H1 (cell line): ENCODE measurements around the gene TBC1D4. TPM values are rescaled to one million over a fixed set of nuclear protein-coding genes. Genes with fewer than 3 reads are reported as not detected.

ENCODE experiments used
- CTCF ChIA-PET: fragments of 300-600 bp; sonication (Branson Sonifier 250); formaldehyde crosslinking; loops from one replicate; lab custom pipeline; 2021; ENCODE audit not compliant: partially characterized antibody; lab: Charles Lee
- POLR2A ChIA-PET: fragments of 300-600 bp; sonication (Branson Sonifier 250); formaldehyde crosslinking; loops from one replicate; lab custom pipeline; 2021; ENCODE audit warnings: inconsistent platforms; ENCODE audit not compliant: partially characterized antibody; lab: Charles Lee
- DNase-seq, 2 experiments: peaks; one replicate each; pipeline versions ENCODE4 v3.0.0 to v3.0.0-alpha.2; 2010 to 2022; ENCODE audit warnings: low spot score in 2 of 2, low read depth in 1 of 2, mixed read lengths in 1 of 2
- FAIRE-seq: peaks from 2 replicates; lab custom pipeline; 2011; peaks lifted over from hg19 to GRCh38; lab: Jason Lieb, UNC
- H2AFZ ChIP-seq: 2 replicates; pipeline ENCODE4 v1.8.1; 2012; ENCODE audit warnings: low read length, inconsistent platforms
- H2AK5ac ChIP-seq: 2 replicates; pipeline ENCODE4 v1.6.1; 2013; ENCODE audit warnings: low read depth, low read length
- H2BK120ac ChIP-seq: replicated peaks from 2 replicates; pipeline ENCODE3; 2013; ENCODE audit warnings: low read depth, low read length, inconsistent platforms
- H2BK12ac ChIP-seq: 2 replicates; pipeline ENCODE4 v1.6.1; 2013; ENCODE audit warnings: low read depth, low read length
- H2BK15ac ChIP-seq: 2 replicates; pipeline ENCODE4 v1.6.1; 2013; ENCODE audit warnings: low read length
- H2BK20ac ChIP-seq: 2 replicates; pipeline ENCODE4 v1.6.1; 2013; ENCODE audit warnings: low read length
- H2BK5ac ChIP-seq: 2 replicates; pipeline ENCODE4 v1.6.1; 2013; ENCODE audit warnings: low read depth, low read length
- H3K14ac ChIP-seq: 2 replicates; pipeline ENCODE4 v1.6.1; 2013; ENCODE audit warnings: inconsistent platforms; ENCODE audit not compliant: insufficient read length
- H3K18ac ChIP-seq: 2 replicates; pipeline ENCODE4 v1.6.1; 2013; ENCODE audit warnings: low read length; ENCODE audit errors: extremely low read depth
- H3K23ac ChIP-seq: 2 replicates; pipeline ENCODE4 v1.6.1; 2013; ENCODE audit warnings: inconsistent platforms; ENCODE audit not compliant: insufficient read length
- H3K23me2 ChIP-seq: 2 replicates; pipeline ENCODE4 v1.6.1; 2013; ENCODE audit warnings: low read depth, low read length
- H3K27ac ChIP-seq: 2 replicates; pipeline ENCODE4 v1.6.1; 2011; ENCODE audit warnings: low read depth, low read length, inconsistent platforms
- H3K27me3 ChIP-seq, 4 experiments: replicated peaks in 1 of 4; 1 replicate in 1 of 4; 2 replicates in 3 of 4; pipeline versions ENCODE4 v1.6.1 to v1.8.1; 2011 to 2013; ENCODE audit warnings: low read length in 3 of 4, mild to moderate bottlenecking in 3 of 4, inconsistent platforms in 2 of 4, mixed read lengths in 2 of 4, moderate library complexity in 1 of 4; ENCODE audit not compliant: control insufficient read depth in 3 of 4, insufficient read depth in 3 of 4; ENCODE audit errors: extremely low read depth in 1 of 4
- H3K36me3 ChIP-seq, 4 experiments: 2 replicates each; pipeline versions ENCODE4 v1.6.1 to v1.8.1; 2011 to 2013; ENCODE audit warnings: mild to moderate bottlenecking in 4 of 4, low read length in 3 of 4, moderate library complexity in 2 of 4, control low read depth in 1 of 4, inconsistent platforms in 1 of 4; ENCODE audit not compliant: insufficient read depth in 4 of 4, control insufficient read depth in 2 of 4
- H3K4ac ChIP-seq: replicated peaks from 2 replicates; pipeline ENCODE3; 2013; ENCODE audit warnings: low read length, low read depth, mixed read lengths, inconsistent platforms; ENCODE audit not compliant: insufficient read length
- H3K4me1 ChIP-seq, 4 experiments: replicated peaks in 1 of 4; 1 replicate in 1 of 4; 2 replicates in 3 of 4; pipeline versions ENCODE4 v1.6.1 to v1.8.1; 2011 to 2013; ENCODE audit warnings: low read length in 3 of 4, inconsistent platforms in 2 of 4, mixed read lengths in 1 of 4; ENCODE audit not compliant: insufficient read depth in 4 of 4, control insufficient read depth in 3 of 4
- H3K4me2 ChIP-seq, 2 experiments: 2 replicates each; pipeline versions ENCODE4 v1.6.1 to v1.8.1; 2011 to 2013; ENCODE audit warnings: low read depth in 2 of 2, low read length in 2 of 2, control low read depth in 1 of 2, inconsistent platforms in 1 of 2, mild to moderate bottlenecking in 1 of 2; ENCODE audit not compliant: insufficient read depth in 1 of 2
- H3K4me3 ChIP-seq, 4 experiments: fragments of 200-600, 300-600 bp in 1 of 4; sonication (generic), shearing (Covaris generic), sonication (Bioruptor Twin) in 1 of 4; 2 replicates each; pipeline versions ENCODE4 v1.5.1 to v1.8.1; 2011 to 2016; ENCODE audit warnings: low read length in 4 of 4, low read depth in 3 of 4, control low read depth in 2 of 4, inconsistent platforms in 2 of 4, mild to moderate bottlenecking in 2 of 4, mixed read lengths in 1 of 4, moderate library complexity in 1 of 4; ENCODE audit not compliant: insufficient read depth in 2 of 4; ENCODE audit errors: extremely low read depth in 1 of 4
- H3K56ac ChIP-seq: replicated peaks from 2 replicates; pipeline ENCODE3; 2013; ENCODE audit warnings: low read depth, mild to moderate bottlenecking, mixed read lengths, low read length, inconsistent platforms; ENCODE audit not compliant: insufficient read length
- H3K79me1 ChIP-seq: 2 replicates; pipeline ENCODE4 v1.6.1; 2013; ENCODE audit warnings: low read depth, low read length, control low read depth
- H3K79me2 ChIP-seq, 2 experiments: 2 replicates each; pipeline versions ENCODE4 v1.6.1 to v1.8.1; 2012 to 2013; ENCODE audit warnings: low read length in 2 of 2, mild to moderate bottlenecking in 2 of 2, inconsistent platforms in 1 of 2; ENCODE audit not compliant: insufficient read depth in 2 of 2, control insufficient read depth in 1 of 2
- H3K9ac ChIP-seq, 4 experiments: replicated peaks in 1 of 4; 1 replicate in 1 of 4; 2 replicates in 3 of 4; pipeline versions ENCODE4 v1.6.1 to v1.8.1; 2011 to 2013; ENCODE audit warnings: low read depth in 3 of 4, low read length in 3 of 4, control low read depth in 2 of 4, mild to moderate bottlenecking in 2 of 4, moderate library complexity in 2 of 4, inconsistent platforms in 1 of 4; ENCODE audit errors: extremely low read depth in 1 of 4
- H3K9me3 ChIP-seq, 2 experiments: 2 replicates each; pipeline versions ENCODE4 v1.6.1 to v1.8.1; 2012 to 2013; ENCODE audit warnings: mild to moderate bottlenecking in 2 of 2, moderate library complexity in 2 of 2, control low read depth in 1 of 2, inconsistent platforms in 1 of 2, low read depth in 1 of 2, low read length in 1 of 2, mixed read lengths in 1 of 2; ENCODE audit not compliant: insufficient read depth in 2 of 2
- H4K20me1 ChIP-seq, 2 experiments: replicated peaks in 1 of 2; 2 replicates each; pipeline versions ENCODE3 to v1.8.1; 2011 to 2013; ENCODE audit warnings: inconsistent platforms in 2 of 2, low read length in 2 of 2, mild to moderate bottlenecking in 1 of 2; ENCODE audit not compliant: insufficient read depth in 2 of 2, control insufficient read depth in 1 of 2
- H4K5ac ChIP-seq: 2 replicates; pipeline ENCODE4 v1.6.1; 2013; ENCODE audit warnings: low read length, low read depth, mixed read lengths, inconsistent platforms; ENCODE audit not compliant: insufficient read length
- H4K8ac ChIP-seq: 2 replicates; pipeline ENCODE4 v1.8.0; 2013; ENCODE audit warnings: mild to moderate bottlenecking, moderate library complexity, low read length, inconsistent platforms; ENCODE audit not compliant: insufficient read depth; ENCODE audit errors: extremely low read depth
- H4K91ac ChIP-seq: replicated peaks from 2 replicates; pipeline ENCODE3; 2013; ENCODE audit warnings: low read length, mixed read lengths, inconsistent platforms; ENCODE audit not compliant: insufficient read length
- ASH2L ChIP-seq: fragments of 200-600, 300-600 bp; sonication (generic); IDR thresholded peaks from one replicate; pipeline ENCODE4 v1.7.1; 2017; ENCODE audit warnings: low read length
- CBX8 ChIP-seq: fragments of 300-800, 300-1000 bp; sonication (generic); IDR thresholded peaks from 2 replicates; pipeline ENCODE4 v1.7.1; 2016; ENCODE audit warnings: low read depth, low read length, borderline replicate concordance
- GABPA ChIP-seq: IDR thresholded peaks from 2 replicates; pipeline ENCODE4 v1.6.1; 2011; ENCODE audit warnings: mild to moderate bottlenecking, low read length, moderate library complexity, borderline replicate concordance; ENCODE audit not compliant: insufficient read depth
- JUND ChIP-seq: IDR thresholded peaks from 2 replicates; pipeline ENCODE4 v1.6.1; 2011; ENCODE audit warnings: mild to moderate bottlenecking, improper control_type of control experiment, low read length
- MAFK ChIP-seq: IDR thresholded peaks from 2 replicates; pipeline ENCODE4 v1.6.1; 2012; ENCODE audit warnings: low read depth, mild to moderate bottlenecking, improper control_type of control experiment, low read length
- POLR2A ChIP-seq, 2 experiments: IDR thresholded peaks; 1 replicate in 1 of 2; 2 replicates in 1 of 2; pipeline ENCODE4 v1.6.1; 2011; ENCODE audit warnings: low read depth in 2 of 2, low read length in 2 of 2, mild to moderate bottlenecking in 2 of 2; ENCODE audit errors: control extremely low read depth in 1 of 2
- POU5F1 ChIP-seq: IDR thresholded peaks from 2 replicates; pipeline ENCODE4 v1.6.1; 2011; ENCODE audit warnings: low read depth, mild to moderate bottlenecking, low read length, moderate library complexity
- SRF ChIP-seq: IDR thresholded peaks from 2 replicates; pipeline ENCODE4 v1.6.1; 2011; ENCODE audit warnings: mild to moderate bottlenecking, low read depth, low read length, moderate library complexity
- SUZ12 ChIP-seq: fragments of 200-600 bp; sonication (generic); IDR thresholded peaks from 2 replicates; pipeline ENCODE4 v1.6.1; 2012; ENCODE audit warnings: mild to moderate bottlenecking, inconsistent platforms, low read length, moderate library complexity, mixed read lengths
- WGBS, 2 experiments: shearing (Covaris generic) in 1 of 2; methylation state at CpG; one replicate each; pipeline versions ENCODE4 v1.1.6 to v1.1.7; 2013 to 2015; ENCODE audit warnings: low lambda C conversion rate in 2 of 2, mixed read lengths in 2 of 2, inconsistent platforms in 1 of 2, low coverage in 1 of 2, missing lambda C conversion rate in 1 of 2; ENCODE audit not compliant: insufficient replicate concordance in 2 of 2, insufficient coverage in 1 of 2, insufficient read length in 1 of 2; ENCODE audit errors: extremely low coverage in 1 of 2, missing lambda C conversion rate in 1 of 2; 5-methylcytosine and 5-hydroxymethylcytosine counted together
- polyA plus RNA-seq, 7 experiments: library from polyadenylated mRNA; depleted of rRNA in 3 of 7; stranded (reverse) in 5 of 7; unstranded in 2 of 7; fragments of >200 nt in 5 of 7; fragments of 200-250 nt in 2 of 7; gene quantifications; 1 replicate in 5 of 7; 2 replicates in 1 of 7; 4 replicates in 1 of 7; pipeline versions ENCODE4 v1.2.1 to v1.2.3, GENCODE V29; 2011 to 2013; ENCODE audit warnings: missing spikeins in 2 of 7, mixed read lengths in 2 of 7
- total RNA-seq: library from RNA; stranded (reverse); fragmentation: NEBNext Ultra II Directional; extraction: Animal tissue kit (Norgen Biotek cat#: 25700); gene quantifications from 2 replicates; pipeline ENCODE4 v1.2.1, GENCODE V29; 2021

Gene TBC1D4
- total and polyA plus RNA-seq, 2 of the 8 experiments (the other 6 are each of a cell fraction or from before 2014, with no cell fraction given): 16.7 to 39.0 TPM

GRCh38 chr13:75513271-75513670 lies 31.3 kb upstream of the TBC1D4 start:
- no peak overlapping the region for H2AFZ ChIP-seq
- H3K79me2 ChIP-seq: no peaks in the 10 kb centered on the region
- H3K4me2 ChIP-seq: no peak overlapping the region
- H3K23me2 ChIP-seq: no peaks in the 10 kb centered on the region
- H3K23ac ChIP-seq: no peak overlapping the region
- no peak overlapping the region for H3K27ac ChIP-seq
- H3K4me3 ChIP-seq: no peak overlapping the region
- no peaks in the 10 kb centered on the region for H3K27me3 ChIP-seq
- ChIA-PET CTCF (interaction anchor here (0.5 to 1.4 kb wide), 3 partner anchors 9 to 357 kb away, joined by 3 to 5 read pairs (median 3); no protein-coding TSS in a partner anchor), POLR2A (no interaction called here)
- no peaks in the 10 kb centered on the region for H4K20me1 ChIP-seq
- FAIRE-seq (no peak), DNase-seq (no peak)
- H4K8ac ChIP-seq: no peak overlapping the region
- no peak overlapping the region for H3K56ac ChIP-seq
- no peak overlapping the region for H3K18ac ChIP-seq
- H2AK5ac ChIP-seq: no peak overlapping the region
- H3K36me3 ChIP-seq: no peaks in the 10 kb centered on the region
- no peak overlapping the region for H3K14ac ChIP-seq
- H3K4ac ChIP-seq: no peak overlapping the region
- H2BK120ac ChIP-seq: no peak overlapping the region
- WGBS, 2 experiments: 89% methylated on average over 5 of the region's 5 CpGs; no CpG with 5 or more reads in 1 of the 2 experiments
- no peak overlapping the region for H4K5ac ChIP-seq
- no peak overlapping the region for H2BK12ac ChIP-seq
- H3K9me3 ChIP-seq: peaks cover 2 to 5% of the 10 kb centered on the region in 2 experiments; a peak in 3 of 4 replicates
- H2BK20ac ChIP-seq: no peak overlapping the region
- no peak overlapping the region for H3K9ac ChIP-seq
- no peak overlapping the region for H4K91ac ChIP-seq
- no peaks in the 10 kb centered on the region for H3K4me1 ChIP-seq
- H3K79me1 ChIP-seq: no peaks in the 10 kb centered on the region
- no peak overlapping the region for H2BK15ac ChIP-seq
- H2BK5ac ChIP-seq: no peak overlapping the region
- TF ChIP-seq GABPA (no peak), SRF (no peak), POLR2A (IDR thresholded peaks at IDR 0.05; ENCODE audit: control extremely low read depth in 1 of 2, low read depth in 2 of 2, low read length in 2 of 2) (no peak), SUZ12 (no peak), CBX8 (no peak), ASH2L (no peak), POU5F1 (no peak), MAFK (no peak), JUND (no peak)
